Measurements from ENCODE around the gene GRK4. TPM values are rescaled to one million over a fixed set of nuclear protein-coding genes. Genes with fewer than 3 reads are reported as not detected.
"Not testable (repeated sequence)": the region's sequence is repeated elsewhere in the genome, so short reads cannot be mapped to it uniquely, and the experiment has no call there.

The GRK4 gene
- total RNA-seq, 1 experiment from 2014 or later, result 2.5 TPM

DNA sequence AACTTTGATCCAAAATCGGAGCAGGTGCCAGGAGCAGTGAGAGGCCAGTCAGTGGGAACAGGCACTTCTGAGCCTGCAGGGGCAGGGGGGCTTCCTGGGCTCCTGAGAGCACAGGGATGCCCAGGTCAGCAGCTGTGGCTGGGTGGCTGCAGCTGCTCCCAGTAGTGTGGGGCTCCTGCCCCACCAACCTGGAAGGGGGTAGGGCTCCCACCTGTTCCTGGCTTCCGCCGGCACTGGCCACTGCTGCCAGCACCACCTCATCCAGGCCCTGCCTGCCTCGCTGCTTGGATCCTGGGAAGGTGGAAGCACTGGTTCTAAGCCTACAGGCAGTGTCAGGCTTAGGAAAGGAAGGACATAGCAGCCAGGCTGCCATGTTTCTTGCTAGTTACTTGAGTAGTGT, 18.6 kb downstream of the GRK4 start:
- intact Hi-C loops (cut with micrococcal nuclease; ENCODE audit: unreplicated experiment) (no loop called here), in situ Hi-C loops (cut with HindIII; ENCODE audit: low pct_unique_long_range_greater_than_20kb, low sequenced_read_pairs) (no loop called here)
- Histone ChIP-seq H3K36me3 (ENCODE audit: control insufficient read depth, insufficient read depth, low read length) (no peaks in the 10 kb centered on the region), H3K27me3 (ENCODE audit: control insufficient read depth, insufficient read depth, low read length) (no peaks in the 10 kb centered on the region), H3K4me3 (ENCODE audit: low read depth in 2 of 2, low read length in 2 of 2) (no peak overlapping the region), H3K9me3 (ENCODE audit: control insufficient read depth, insufficient read depth, low read depth, low read length) (no peaks in the 10 kb centered on the region), H3K4me1 (ENCODE audit: control insufficient read depth, insufficient read depth, low read length) (no peaks in the 10 kb centered on the region), H3K27ac (ENCODE audit: low read length) (no peak overlapping the region)
- ATAC-seq (no peak), DNase-seq (ENCODE audit: low read depth, low spot score) (no peak)
- TF ChIP-seq SIN3A (IDR thresholded peaks at IDR 0.05; ENCODE audit: borderline replicate concordance, insufficient read depth, low read depth, low read length) (no peak), TCF7L2 (IDR thresholded peaks at IDR 0.05; ENCODE audit: low read depth, low read length) (no peak), POLR2AphosphoS5 (IDR thresholded peaks at IDR 0.05; ENCODE audit: low read depth, low read length) (no peak)
- TF ChIP-seq, protein P1, sequence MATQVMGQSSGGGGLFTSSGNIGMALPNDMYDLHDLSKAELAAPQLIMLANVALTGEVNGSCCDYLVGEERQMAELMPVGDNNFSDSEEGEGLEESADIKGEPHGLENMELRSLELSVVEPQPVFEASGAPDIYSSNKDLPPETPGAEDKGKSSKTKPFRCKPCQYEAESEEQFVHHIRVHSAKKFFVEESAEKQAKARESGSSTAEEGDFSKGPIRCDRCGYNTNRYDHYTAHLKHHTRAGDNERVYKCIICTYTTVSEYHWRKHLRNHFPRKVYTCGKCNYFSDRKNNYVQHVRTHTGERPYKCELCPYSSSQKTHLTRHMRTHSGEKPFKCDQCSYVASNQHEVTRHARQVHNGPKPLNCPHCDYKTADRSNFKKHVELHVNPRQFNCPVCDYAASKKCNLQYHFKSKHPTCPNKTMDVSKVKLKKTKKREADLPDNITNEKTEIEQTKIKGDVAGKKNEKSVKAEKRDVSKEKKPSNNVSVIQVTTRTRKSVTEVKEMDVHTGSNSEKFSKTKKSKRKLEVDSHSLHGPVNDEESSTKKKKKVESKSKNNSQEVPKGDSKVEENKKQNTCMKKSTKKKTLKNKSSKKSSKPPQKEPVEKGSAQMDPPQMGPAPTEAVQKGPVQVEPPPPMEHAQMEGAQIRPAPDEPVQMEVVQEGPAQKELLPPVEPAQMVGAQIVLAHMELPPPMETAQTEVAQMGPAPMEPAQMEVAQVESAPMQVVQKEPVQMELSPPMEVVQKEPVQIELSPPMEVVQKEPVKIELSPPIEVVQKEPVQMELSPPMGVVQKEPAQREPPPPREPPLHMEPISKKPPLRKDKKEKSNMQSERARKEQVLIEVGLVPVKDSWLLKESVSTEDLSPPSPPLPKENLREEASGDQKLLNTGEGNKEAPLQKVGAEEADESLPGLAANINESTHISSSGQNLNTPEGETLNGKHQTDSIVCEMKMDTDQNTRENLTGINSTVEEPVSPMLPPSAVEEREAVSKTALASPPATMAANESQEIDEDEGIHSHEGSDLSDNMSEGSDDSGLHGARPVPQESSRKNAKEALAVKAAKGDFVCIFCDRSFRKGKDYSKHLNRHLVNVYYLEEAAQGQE (IDR thresholded peaks at IDR 0.05; ENCODE audit: insufficient read depth in 1 of 2, low read depth in 2 of 2, low read length in 1 of 2), result no peak
- TF ChIP-seq, protein P2, sequence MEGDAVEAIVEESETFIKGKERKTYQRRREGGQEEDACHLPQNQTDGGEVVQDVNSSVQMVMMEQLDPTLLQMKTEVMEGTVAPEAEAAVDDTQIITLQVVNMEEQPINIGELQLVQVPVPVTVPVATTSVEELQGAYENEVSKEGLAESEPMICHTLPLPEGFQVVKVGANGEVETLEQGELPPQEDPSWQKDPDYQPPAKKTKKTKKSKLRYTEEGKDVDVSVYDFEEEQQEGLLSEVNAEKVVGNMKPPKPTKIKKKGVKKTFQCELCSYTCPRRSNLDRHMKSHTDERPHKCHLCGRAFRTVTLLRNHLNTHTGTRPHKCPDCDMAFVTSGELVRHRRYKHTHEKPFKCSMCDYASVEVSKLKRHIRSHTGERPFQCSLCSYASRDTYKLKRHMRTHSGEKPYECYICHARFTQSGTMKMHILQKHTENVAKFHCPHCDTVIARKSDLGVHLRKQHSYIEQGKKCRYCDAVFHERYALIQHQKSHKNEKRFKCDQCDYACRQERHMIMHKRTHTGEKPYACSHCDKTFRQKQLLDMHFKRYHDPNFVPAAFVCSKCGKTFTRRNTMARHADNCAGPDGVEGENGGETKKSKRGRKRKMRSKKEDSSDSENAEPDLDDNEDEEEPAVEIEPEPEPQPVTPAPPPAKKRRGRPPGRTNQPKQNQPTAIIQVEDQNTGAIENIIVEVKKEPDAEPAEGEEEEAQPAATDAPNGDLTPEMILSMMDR (IDR thresholded peaks at IDR 0.05), result no peak
- ChIA-PET POLR2A (no interaction called here), CTCF (no interaction called here)
- BruUV-seq (replicated peaks), result no TSS peak

- H3K27ac ChIP-seq (ENCODE audit: low read length); H3K9me3 ChIP-seq (ENCODE audit: control insufficient read depth, insufficient read depth, low read depth, low read length); H3K4me3 ChIP-seq (ENCODE audit: low read depth in 2 of 2, low read length in 2 of 2); POLR2A ChIA-PET; H3K4me1 ChIP-seq (ENCODE audit: control insufficient read depth, insufficient read depth, low read length); H3K36me3 ChIP-seq (ENCODE audit: control insufficient read depth, insufficient read depth, low read length); ATAC-seq; CTCF ChIA-PET; in situ Hi-C loops (cut with HindIII; ENCODE audit: low pct_unique_long_range_greater_than_20kb, low sequenced_read_pairs); BruUV-seq (replicated peaks); intact Hi-C loops (cut with micrococcal nuclease; ENCODE audit: unreplicated experiment); DNase-seq (ENCODE audit: low read depth, low spot score); H3K27me3 ChIP-seq (ENCODE audit: control insufficient read depth, insufficient read depth, low read length): not testable (repeated sequence)
These were observed 20.3 kb downstream of the GRK4 start for GRCh38 chr4:2983715-2984114.

DNA sequence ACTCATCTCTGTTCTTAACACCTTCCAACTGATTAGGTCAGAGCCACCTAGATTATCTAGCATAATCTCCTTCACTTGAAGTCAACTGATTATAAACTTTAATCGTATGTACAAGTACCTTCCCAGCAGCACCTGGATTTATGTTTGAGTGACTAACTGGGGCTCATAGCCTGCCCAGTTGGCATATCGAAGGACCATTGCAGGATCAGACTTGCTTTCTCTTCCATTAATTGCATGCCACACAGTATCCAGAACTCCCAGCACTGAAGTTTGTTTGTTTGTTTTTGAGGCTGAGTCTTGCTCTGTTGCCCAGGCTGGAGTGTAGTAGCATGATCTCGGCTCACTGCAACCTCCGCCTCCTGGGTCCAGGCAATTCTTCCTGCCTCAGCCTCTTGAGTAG, 27.9 kb downstream of the GRK4 start:
- Histone ChIP-seq H3K4me3 (ENCODE audit: low read depth in 2 of 2, low read length in 2 of 2) (no peak overlapping the region), H3K27ac (ENCODE audit: low read length) (no peak overlapping the region), H3K4me1 (ENCODE audit: control insufficient read depth, insufficient read depth, low read length) (no peaks in the 10 kb centered on the region), H3K27me3 (ENCODE audit: control insufficient read depth, insufficient read depth, low read length) (no peaks in the 10 kb centered on the region), H3K9me3 (ENCODE audit: control insufficient read depth, insufficient read depth, low read depth, low read length) (no peaks in the 10 kb centered on the region), H3K36me3 (ENCODE audit: control insufficient read depth, insufficient read depth, low read length) (no peaks in the 10 kb centered on the region)
- BruUV-seq (replicated peaks), result no TSS peak
- no peak for TF ChIP-seq POLR2AphosphoS5 (IDR thresholded peaks at IDR 0.05; ENCODE audit: low read depth, low read length)
- TF ChIP-seq SIN3A (IDR thresholded peaks at IDR 0.05; ENCODE audit: borderline replicate concordance, insufficient read depth, low read depth, low read length), result no peak
- TF ChIP-seq, protein P2 (IDR thresholded peaks at IDR 0.05), result no peak
- TF ChIP-seq, protein P1 (IDR thresholded peaks at IDR 0.05; ENCODE audit: insufficient read depth in 1 of 2, low read depth in 2 of 2, low read length in 1 of 2), result no peak
- no peak for TF ChIP-seq TCF7L2 (IDR thresholded peaks at IDR 0.05; ENCODE audit: low read depth, low read length)
- intact Hi-C loops (cut with micrococcal nuclease; ENCODE audit: unreplicated experiment) (no loop called here), in situ Hi-C loops (cut with HindIII; ENCODE audit: low pct_unique_long_range_greater_than_20kb, low sequenced_read_pairs) (no loop called here)
- DNase-seq (ENCODE audit: low read depth, low spot score) (no peak), ATAC-seq (no peak)
- POLR2A ChIA-PET, result no interaction called here
- CTCF ChIA-PET, result no interaction called here
